Liver (tissue), 9 donors: ENCODE results near the gene CALML3. TPM values are rescaled to one million over a fixed set of nuclear protein-coding genes. Genes with fewer than 3 reads are reported as not detected.

Experiments
- DNase-seq: peaks from one replicate; pipeline ENCODE4 v3.0.0-alpha.2; 2017; ENCODE audit warnings: low spot score
- H3K27ac ChIP-seq, 2 donors: one replicate each; pipeline ENCODE4 v1.7.0; 2013; ENCODE audit warnings: inconsistent platforms in 2 of 2, low read length in 2 of 2, control low read depth in 1 of 2, low read depth in 1 of 2, mild to moderate bottlenecking in 1 of 2
- H3K27me3 ChIP-seq, 4 donors: one replicate each; pipeline versions ENCODE4 v1.6.1 to v1.7.0; 2013; ENCODE audit warnings: low read length in 3 of 4, inconsistent platforms in 1 of 4, mild to moderate bottlenecking in 1 of 4, moderate library complexity in 1 of 4; ENCODE audit not compliant: control insufficient read depth in 4 of 4, insufficient read depth in 4 of 4
- H3K36me3 ChIP-seq, 4 donors: one replicate each; pipeline versions ENCODE4 v1.6.1 to v1.7.0; 2013; ENCODE audit warnings: low read length in 3 of 4, mild to moderate bottlenecking in 3 of 4, low read depth in 1 of 4, moderate library complexity in 1 of 4; ENCODE audit not compliant: control insufficient read depth in 4 of 4, insufficient read depth in 3 of 4
- H3K4me1 ChIP-seq, 4 donors: one replicate each; pipeline versions ENCODE4 v1.6.1 to v1.7.0; 2013; ENCODE audit warnings: low read length in 3 of 4, mild to moderate bottlenecking in 3 of 4, moderate library complexity in 1 of 4; ENCODE audit not compliant: control insufficient read depth in 4 of 4, insufficient read depth in 4 of 4
- H3K4me3 ChIP-seq, 3 donors: one replicate each; pipeline versions ENCODE4 v1.6.1 to v1.7.0; 2013; ENCODE audit warnings: low read length in 3 of 3, control low read depth in 1 of 3, low read depth in 1 of 3, mild to moderate bottlenecking in 1 of 3
- H3K9ac ChIP-seq, 2 donors: one replicate each; pipeline ENCODE4 v1.7.0; 2013; ENCODE audit warnings: low read length in 2 of 2, mild to moderate bottlenecking in 2 of 2, moderate library complexity in 2 of 2, control low read depth in 1 of 2, low read depth in 1 of 2
- H3K9me3 ChIP-seq, 4 donors: one replicate each; pipeline versions ENCODE4 v1.6.1 to v1.7.0; 2013; ENCODE audit warnings: low read length in 3 of 4; ENCODE audit not compliant: control insufficient read depth in 4 of 4
- ATF3 ChIP-seq: IDR thresholded peaks from 2 replicates; pipeline ENCODE4 v1.6.1; 2016; ENCODE audit warnings: antibody characterized with exemption
- CTCF ChIP-seq: fragments of 150-350 bp; IDR thresholded peaks from 2 replicates; pipeline ENCODE4 v1.5.1; 2017; ENCODE audit warnings: improper control_type of control experiment, low read depth, low read length; ENCODE audit not compliant: missing input control
- EGR1 ChIP-seq, 2 donors: IDR thresholded peaks; 2 replicates each; pipeline ENCODE4 v1.6.1; 2016 to 2018; ENCODE audit warnings: antibody characterized with exemption in 2 of 2, low read depth in 2 of 2
- FOXA1 ChIP-seq: IDR thresholded peaks from 2 replicates; pipeline ENCODE4 v1.6.1; 2016; ENCODE audit warnings: antibody characterized with exemption
- FOXA2 ChIP-seq: IDR thresholded peaks from 2 replicates; pipeline ENCODE4 v1.6.1; 2016; ENCODE audit warnings: antibody characterized with exemption
- GABPA ChIP-seq, 2 donors: IDR thresholded peaks in 1 of 2; conservative IDR thresholded peaks in 1 of 2; 2 replicates each; pipeline ENCODE4 v1.6.1; 2016; ENCODE audit warnings: antibody characterized with exemption in 2 of 2, mild to moderate bottlenecking in 1 of 2, moderate library complexity in 1 of 2
- HNF4A ChIP-seq, 2 donors: conservative IDR thresholded peaks; 2 replicates each; pipeline ENCODE4 v1.6.1; 2016; ENCODE audit warnings: antibody characterized with exemption in 2 of 2, mild to moderate bottlenecking in 2 of 2
- HNF4G ChIP-seq: IDR thresholded peaks from 2 replicates; pipeline ENCODE4 v1.6.1; 2016; ENCODE audit warnings: antibody characterized with exemption
- JUND ChIP-seq, 2 donors: IDR thresholded peaks; 2 replicates each; pipeline ENCODE4 v1.6.1; 2016; ENCODE audit warnings: antibody characterized with exemption in 2 of 2
- MAX ChIP-seq: IDR thresholded peaks from 2 replicates; pipeline ENCODE4 v1.6.1; 2016; ENCODE audit warnings: antibody characterized with exemption
- NR2F2 ChIP-seq: IDR thresholded peaks from 2 replicates; pipeline ENCODE4 v1.6.1; 2016; ENCODE audit warnings: antibody characterized with exemption
- RAD21 ChIP-seq, 2 donors: IDR thresholded peaks; 2 replicates each; pipeline ENCODE4 v1.6.1; 2016; ENCODE audit warnings: antibody characterized with exemption in 2 of 2, mild to moderate bottlenecking in 2 of 2
- RXRA ChIP-seq, 2 donors: IDR thresholded peaks; 2 replicates each; pipeline ENCODE4 v1.6.1; 2017 to 2018; ENCODE audit warnings: antibody characterized with exemption in 2 of 2, mild to moderate bottlenecking in 1 of 2
- SP1 ChIP-seq: IDR thresholded peaks from 2 replicates; pipeline ENCODE4 v1.6.1; 2018; ENCODE audit warnings: antibody characterized with exemption, mild to moderate bottlenecking
- TAF1 ChIP-seq: conservative IDR thresholded peaks from 2 replicates; pipeline ENCODE4 v1.6.1; 2016; ENCODE audit warnings: antibody characterized with exemption, mild to moderate bottlenecking
- YY1 ChIP-seq: IDR thresholded peaks from 2 replicates; pipeline ENCODE4 v1.6.1; 2016; ENCODE audit warnings: antibody characterized with exemption, mild to moderate bottlenecking
- WGBS: extraction: QIAGEN DNeasy Blood & Tissue Kit; methylation state at CpG from one replicate; pipeline ENCODE4 v1.1.7; 2013; 5-methylcytosine and 5-hydroxymethylcytosine counted together
- polyA plus RNA-seq, 2 donors: library from polyadenylated mRNA; stranded (reverse) in 1 of 2; unstranded in 1 of 2; fragments of 200-250 nt in 1 of 2; fragments of >200 nt in 1 of 2; fragmentation: Nextera tagmentation in 1 of 2; extraction: Ambion mirVana in 1 of 2; gene quantifications; one replicate each; pipeline versions ENCODE4 v1.2.1 to v1.2.3, GENCODE V29; 2013 to 2015
- total RNA-seq, 2 donors: library from RNA; depleted of rRNA; stranded (reverse); fragments of >200 nt; gene quantifications; one replicate each; pipeline ENCODE4 v1.2.3, GENCODE V29; 2014
- TF ChIP-seq, protein P1 (sequence below): IDR thresholded peaks from 2 replicates; pipeline ENCODE4 v1.6.1; 2016; ENCODE audit warnings: antibody characterized with exemption, mild to moderate bottlenecking
- TF ChIP-seq, protein P2 (sequence below): IDR thresholded peaks from 2 replicates; pipeline ENCODE4 v1.6.1; 2016; ENCODE audit warnings: antibody characterized with exemption
- donor health status: healthy.
- donor health status: healthy.
- donor health status: healthy.
- donor health status: healthy.
- donor health status: healthy.

CALML3 gene
- total and polyA plus RNA-seq, 4 donors = not detected

GRCh38 chr10:5559642-5560141, 34.9 kb downstream of the CALML3 start:
- no peaks in the 10 kb centered on the region for H3K36me3 ChIP-seq
- H3K9ac ChIP-seq = no peak overlapping the region
- no peak for DNase-seq
- no peak overlapping the region for H3K27ac ChIP-seq
- H3K4me1 ChIP-seq = peaks cover 2 to 4% (median 3%) of the 10 kb centered on the region in 4 donors
- H3K27me3 ChIP-seq = no peaks in the 10 kb centered on the region
- WGBS = 82% methylated on average over 9 of the region's 9 CpGs
- no peak overlapping the region for H3K4me3 ChIP-seq
- H3K9me3 ChIP-seq = no peaks in the 10 kb centered on the region
- TF ChIP-seq, protein P1, sequence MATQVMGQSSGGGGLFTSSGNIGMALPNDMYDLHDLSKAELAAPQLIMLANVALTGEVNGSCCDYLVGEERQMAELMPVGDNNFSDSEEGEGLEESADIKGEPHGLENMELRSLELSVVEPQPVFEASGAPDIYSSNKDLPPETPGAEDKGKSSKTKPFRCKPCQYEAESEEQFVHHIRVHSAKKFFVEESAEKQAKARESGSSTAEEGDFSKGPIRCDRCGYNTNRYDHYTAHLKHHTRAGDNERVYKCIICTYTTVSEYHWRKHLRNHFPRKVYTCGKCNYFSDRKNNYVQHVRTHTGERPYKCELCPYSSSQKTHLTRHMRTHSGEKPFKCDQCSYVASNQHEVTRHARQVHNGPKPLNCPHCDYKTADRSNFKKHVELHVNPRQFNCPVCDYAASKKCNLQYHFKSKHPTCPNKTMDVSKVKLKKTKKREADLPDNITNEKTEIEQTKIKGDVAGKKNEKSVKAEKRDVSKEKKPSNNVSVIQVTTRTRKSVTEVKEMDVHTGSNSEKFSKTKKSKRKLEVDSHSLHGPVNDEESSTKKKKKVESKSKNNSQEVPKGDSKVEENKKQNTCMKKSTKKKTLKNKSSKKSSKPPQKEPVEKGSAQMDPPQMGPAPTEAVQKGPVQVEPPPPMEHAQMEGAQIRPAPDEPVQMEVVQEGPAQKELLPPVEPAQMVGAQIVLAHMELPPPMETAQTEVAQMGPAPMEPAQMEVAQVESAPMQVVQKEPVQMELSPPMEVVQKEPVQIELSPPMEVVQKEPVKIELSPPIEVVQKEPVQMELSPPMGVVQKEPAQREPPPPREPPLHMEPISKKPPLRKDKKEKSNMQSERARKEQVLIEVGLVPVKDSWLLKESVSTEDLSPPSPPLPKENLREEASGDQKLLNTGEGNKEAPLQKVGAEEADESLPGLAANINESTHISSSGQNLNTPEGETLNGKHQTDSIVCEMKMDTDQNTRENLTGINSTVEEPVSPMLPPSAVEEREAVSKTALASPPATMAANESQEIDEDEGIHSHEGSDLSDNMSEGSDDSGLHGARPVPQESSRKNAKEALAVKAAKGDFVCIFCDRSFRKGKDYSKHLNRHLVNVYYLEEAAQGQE = no peak
- TF ChIP-seq GABPA (IDR thresholded peaks at IDR 0.05 in 1 of 2, conservative IDR thresholded peaks at IDR 0.05 in 1 of 2) (no peak), FOXA2 (no peak), RXRA (IDR thresholded peaks at IDR 0.05) (no peak), CTCF (no peak), MAX (no peak), FOXA1 (no peak), YY1 (no peak), HNF4A (conservative IDR thresholded peaks at IDR 0.05) (no peak), NR2F2 (no peak), SP1 (no peak), TAF1 (no peak), RAD21 (IDR thresholded peaks at IDR 0.05) (no peak), JUND (IDR thresholded peaks at IDR 0.05) (no peak), HNF4G (no peak), EGR1 (IDR thresholded peaks at IDR 0.05; ENCODE audit: low read depth in 2 of 2) (no peak), ATF3 (no peak)
- TF ChIP-seq, protein P2, sequence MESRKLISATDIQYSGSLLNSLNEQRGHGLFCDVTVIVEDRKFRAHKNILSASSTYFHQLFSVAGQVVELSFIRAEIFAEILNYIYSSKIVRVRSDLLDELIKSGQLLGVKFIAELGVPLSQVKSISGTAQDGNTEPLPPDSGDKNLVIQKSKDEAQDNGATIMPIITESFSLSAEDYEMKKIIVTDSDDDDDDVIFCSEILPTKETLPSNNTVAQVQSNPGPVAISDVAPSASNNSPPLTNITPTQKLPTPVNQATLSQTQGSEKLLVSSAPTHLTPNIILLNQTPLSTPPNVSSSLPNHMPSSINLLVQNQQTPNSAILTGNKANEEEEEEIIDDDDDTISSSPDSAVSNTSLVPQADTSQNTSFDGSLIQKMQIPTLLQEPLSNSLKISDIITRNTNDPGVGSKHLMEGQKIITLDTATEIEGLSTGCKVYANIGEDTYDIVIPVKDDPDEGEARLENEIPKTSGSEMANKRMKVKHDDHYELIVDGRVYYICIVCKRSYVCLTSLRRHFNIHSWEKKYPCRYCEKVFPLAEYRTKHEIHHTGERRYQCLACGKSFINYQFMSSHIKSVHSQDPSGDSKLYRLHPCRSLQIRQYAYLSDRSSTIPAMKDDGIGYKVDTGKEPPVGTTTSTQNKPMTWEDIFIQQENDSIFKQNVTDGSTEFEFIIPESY = no peak
